Type B pancreatic cell (in vitro differentiated cells): Measurements from ENCODE around the gene PDIA6. TPM values are rescaled to one million over a fixed set of nuclear protein-coding genes. Genes with fewer than 3 reads are reported as not detected.

Source experiments
- DNase-seq: peaks from one replicate; pipeline ENCODE4 v3.0.0; 2021; ENCODE audit warnings: mixed read lengths; ENCODE audit not compliant: unreplicated experiment; ENCODE audit errors: extremely low spot score
- H3K27ac Mint-ChIP-seq: 2 replicates; pipeline ENCODE4 v1.8.0; 2021; ENCODE audit warnings: mild to moderate bottlenecking, mixed read lengths
- H3K27me3 Mint-ChIP-seq: 2 replicates; pipeline ENCODE4 v1.8.0; 2021; ENCODE audit warnings: mixed read lengths
- H3K36me3 Mint-ChIP-seq: 2 replicates; pipeline ENCODE4 v1.8.0; 2021; ENCODE audit warnings: mixed read lengths
- H3K4me1 Mint-ChIP-seq: one replicate; pipeline ENCODE4 v1.8.0; 2021; ENCODE audit warnings: mixed read lengths; ENCODE audit not compliant: unreplicated experiment
- H3K4me3 Mint-ChIP-seq: 2 replicates; pipeline ENCODE4 v1.8.0; 2021; ENCODE audit warnings: mild to moderate bottlenecking, mixed read lengths
- H3K9me3 Mint-ChIP-seq: 2 replicates; pipeline ENCODE4 v1.8.0; 2021; ENCODE audit warnings: mixed read lengths
- CTCF ChIP-seq: fragments of 200-600 bp; sonication (generic); conservative IDR thresholded peaks from 2 replicates; pipeline ENCODE4 v1.5.0; 2021; ENCODE audit warnings: antibody characterized with exemption, mild to moderate bottlenecking
- total RNA-seq: library from RNA; stranded (reverse); gene quantifications from 2 replicates; pipeline ENCODE4 v1.2.1, GENCODE V29; 2021; ENCODE audit warnings: low replicate concordance

PDIA6 gene
- total RNA-seq, 1 donor from 2014 or later: 281 TPM

GRCh38 chr2:10826625-10827024, 14.0 kb upstream of the PDIA6 start:
- no peaks in the 10 kb centered on the region for H3K9me3 Mint-ChIP-seq
- peaks cover 51% of the 10 kb centered on the region for H3K27me3 Mint-ChIP-seq
- DNase-seq: no peak
- no peak for TF ChIP-seq CTCF
- H3K4me1 Mint-ChIP-seq: no peaks in the 10 kb centered on the region
- no peak overlapping the region for H3K27ac Mint-ChIP-seq
- no peaks in the 10 kb centered on the region for H3K36me3 Mint-ChIP-seq
- no peak overlapping the region for H3K4me3 Mint-ChIP-seq

- no peaks in the 10 kb centered on the region for H3K36me3 Mint-ChIP-seq
- no peak for DNase-seq
- no peak overlapping the region for H3K27ac Mint-ChIP-seq
- no peaks in the 10 kb centered on the region for H3K9me3 Mint-ChIP-seq
- peaks cover 45% of the 10 kb centered on the region for H3K27me3 Mint-ChIP-seq
- H3K4me1 Mint-ChIP-seq: no peaks in the 10 kb centered on the region
- H3K4me3 Mint-ChIP-seq: no peak overlapping the region
- TF ChIP-seq CTCF: no peak
Measured at GRCh38 chr2:10826026-10826425, 13.4 kb upstream of the PDIA6 start.

GRCh38 chr2:10824191-10824590, 11.6 kb upstream of the PDIA6 start:
- no peaks in the 10 kb centered on the region for H3K9me3 Mint-ChIP-seq
- DNase-seq: no peak
- H3K27me3 Mint-ChIP-seq: peaks cover 39% of the 10 kb centered on the region
- no peaks in the 10 kb centered on the region for H3K4me1 Mint-ChIP-seq
- H3K4me3 Mint-ChIP-seq: no peak overlapping the region
- H3K36me3 Mint-ChIP-seq: no peaks in the 10 kb centered on the region
- no peak overlapping the region for H3K27ac Mint-ChIP-seq
- no peak for TF ChIP-seq CTCF

- no peak overlapping the region for H3K4me3 Mint-ChIP-seq
- H3K27ac Mint-ChIP-seq: no peak overlapping the region
- H3K4me1 Mint-ChIP-seq: no peaks in the 10 kb centered on the region
- H3K27me3 Mint-ChIP-seq: peaks cover 41% of the 10 kb centered on the region
- TF ChIP-seq CTCF: no peak
- DNase-seq: no peak
- H3K36me3 Mint-ChIP-seq: no peaks in the 10 kb centered on the region
- no peaks in the 10 kb centered on the region for H3K9me3 Mint-ChIP-seq
Measured at GRCh38 chr2:10820978-10821695, 8.6 kb upstream of the PDIA6 start.

GRCh38 chr2:10820562-10820961, 8.0 kb upstream of the PDIA6 start:
- Mint-ChIP-seq H3K4me3 (no peak overlapping the region), H3K9me3 (no peaks in the 10 kb centered on the region), H3K27ac (no peak overlapping the region), H3K36me3 (no peaks in the 10 kb centered on the region), H3K27me3 (peaks cover 37% of the 10 kb centered on the region), H3K4me1 (no peaks in the 10 kb centered on the region)
- TF ChIP-seq CTCF: no peak
- no peak for DNase-seq
